Measurements from ENCODE around the gene RPL13.

- TF ChIP-seq CREM (IDR thresholded peaks at IDR 0.05; ENCODE audit: low read depth) (no peak), POLR2A (IDR thresholded peaks at IDR 0.05; ENCODE audit: low read depth, low read length) (no peak), CTCF (IDR thresholded peaks at IDR 0.05 in 2 of 3, conservative IDR thresholded peaks at IDR 0.05 in 1 of 3; ENCODE audit: control insufficient read depth in 2 of 3, extremely low read depth in 1 of 3, insufficient read depth in 1 of 3, low read depth in 3 of 3, low read length in 3 of 3) (no peak)
Observed at GRCh38 chr16:89544713-89545043, 15.8 kb upstream of the RPL13 start.
